Activated CD4-positive, alpha-beta T cell treated with anti-CD3 and anti-CD28 coated beads, Interleukin-2, Interleukin-6, amounts not matched to agents 100 ng/mL and 50 ng/mL, durations not matched to agents 16 hours and 8 hours (primary cell): ENCODE measurements around the gene FTO.

Experiments used
- DNase-seq: peaks from one replicate; pipeline ENCODE4 v3.0.0-alpha.2; 2020

The FTO gene

DNA sequence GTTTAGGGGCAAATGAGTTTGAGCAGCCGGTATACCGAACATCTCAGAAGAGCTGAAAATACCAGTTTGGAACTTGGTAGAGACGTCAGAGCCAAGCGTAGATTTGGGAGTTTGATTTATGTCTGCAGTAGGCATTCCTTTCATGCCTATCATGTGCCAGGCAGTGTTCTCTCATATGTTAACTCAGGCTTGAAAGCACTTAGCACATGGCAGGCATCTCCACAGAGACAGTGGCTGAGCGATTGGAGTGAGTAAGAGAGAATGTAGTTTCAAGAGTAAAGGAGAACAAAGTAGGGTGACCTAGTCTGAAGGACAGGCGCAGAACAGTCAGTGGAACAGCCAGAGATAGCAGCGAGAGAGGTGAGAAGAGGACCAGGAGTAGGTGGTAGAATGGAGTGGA is 207.0 kb downstream of the FTO start:
- no peak for DNase-seq

DNA sequence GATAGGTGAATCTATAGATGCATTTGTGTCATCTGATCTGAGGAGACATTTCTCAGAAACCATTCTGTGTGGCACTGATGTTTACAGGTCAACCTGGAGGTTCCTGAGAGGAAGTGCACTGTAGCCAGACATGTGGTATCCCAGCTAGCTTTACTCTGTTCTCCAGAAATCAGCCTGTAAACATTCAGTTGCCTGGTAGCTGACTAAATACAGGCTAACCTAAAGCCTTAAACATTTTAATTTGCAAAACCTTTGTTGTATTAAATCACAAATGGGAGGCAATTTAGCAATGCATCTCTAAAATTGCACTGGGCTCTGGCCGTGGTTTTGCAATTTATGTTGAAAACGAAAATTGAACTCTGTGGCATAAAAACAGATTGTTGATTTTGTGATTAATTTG is 207.6 kb downstream of the FTO start:
- no peak for DNase-seq

DNA sequence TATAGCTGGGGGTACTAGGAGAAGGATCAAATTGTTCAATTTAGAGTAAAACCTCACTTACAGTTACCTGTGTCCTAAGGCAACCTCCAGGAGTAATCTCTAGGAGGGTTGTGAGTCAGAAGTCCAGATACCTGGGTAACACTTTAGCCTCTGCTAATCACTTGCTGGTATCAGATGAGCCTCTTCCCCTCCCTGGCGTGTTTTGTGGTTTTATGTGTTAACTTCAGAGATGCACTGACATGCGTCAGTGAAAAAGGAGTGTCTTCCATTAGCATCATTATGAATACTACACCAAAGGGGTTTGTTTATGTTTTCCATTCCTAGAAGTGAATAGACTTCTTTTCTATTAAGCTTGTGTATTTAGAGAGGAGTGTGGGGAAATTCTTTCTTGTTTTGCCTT is 208.2 kb downstream of the FTO start:
- DNase-seq, result peak; percentile 67

DNA sequence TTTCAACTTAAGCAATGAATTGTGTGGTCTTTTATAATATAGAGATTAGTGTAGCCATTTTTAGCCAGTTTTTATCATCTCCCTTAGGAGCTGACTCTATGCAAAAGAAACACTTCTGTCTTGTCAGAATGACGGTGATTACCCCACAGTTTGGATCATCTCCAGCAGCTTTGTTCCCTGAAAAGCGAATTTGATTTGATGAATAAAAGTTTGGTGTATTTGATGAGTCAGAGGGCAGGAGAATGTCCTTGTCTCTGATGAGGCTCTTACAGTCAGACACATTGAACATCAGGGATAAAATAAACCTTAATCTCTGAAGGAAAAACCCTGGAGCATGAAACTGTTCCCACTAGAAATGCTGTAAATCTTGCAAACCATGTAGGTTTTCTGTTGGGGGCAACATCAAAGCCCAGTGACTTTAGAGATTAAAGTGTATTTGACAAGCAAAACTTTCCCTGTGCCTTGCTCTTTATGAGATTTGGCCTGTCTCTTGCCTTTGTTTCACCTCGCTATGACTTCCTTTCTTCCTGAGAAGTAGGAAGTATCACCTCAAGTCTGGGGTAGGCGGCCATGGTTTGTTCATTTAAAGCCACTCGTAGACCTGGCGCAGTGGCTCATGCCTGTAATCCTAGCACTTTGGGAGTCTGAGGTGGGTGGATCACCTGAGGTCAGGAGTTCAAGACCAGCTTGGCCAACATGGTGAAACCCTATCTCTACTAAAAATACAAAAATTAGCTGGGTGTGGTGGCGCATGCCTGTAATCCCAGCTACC is 209.3 kb downstream of the FTO start:
- peak; percentile 2 for DNase-seq

DNA sequence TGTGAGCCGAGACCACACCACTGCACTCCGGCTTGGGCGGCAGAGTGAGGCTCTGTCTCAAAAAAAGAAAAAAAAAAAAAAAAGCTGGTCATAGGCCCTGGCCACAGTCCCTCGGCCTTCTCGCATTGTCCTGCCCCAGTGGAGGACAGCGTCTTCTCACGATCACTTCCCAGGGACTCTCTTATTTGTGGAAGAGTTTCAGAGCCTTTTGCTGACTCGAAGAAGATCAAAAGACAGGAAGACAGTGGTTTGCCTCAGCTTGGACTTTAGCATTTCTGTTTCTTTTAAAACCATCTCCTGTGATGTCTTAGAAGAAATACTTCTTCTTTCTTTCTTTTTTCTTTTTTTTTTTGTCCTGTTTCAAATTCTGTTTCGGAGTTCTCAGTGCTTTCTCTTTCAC is 210.0 kb downstream of the FTO start:
- DNase-seq, result no peak

DNA sequence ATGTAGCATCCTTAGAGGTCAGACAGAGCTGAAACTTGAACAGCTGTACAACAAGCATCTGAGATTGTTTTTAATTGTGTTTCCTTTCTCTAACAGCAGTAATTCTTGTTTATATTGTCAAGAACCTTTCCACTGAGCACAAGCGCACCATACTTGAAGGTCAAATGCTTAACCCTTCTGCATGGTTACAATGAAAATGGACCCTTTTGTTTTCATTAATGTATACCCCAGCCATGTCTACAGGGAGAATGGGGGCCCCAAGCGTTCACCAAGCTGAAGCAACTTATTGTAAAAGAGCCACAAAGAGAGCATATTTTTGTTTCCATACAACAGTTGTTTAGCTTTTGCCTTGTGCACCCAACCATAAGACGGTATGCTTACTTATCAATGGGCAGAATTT is 210.8 kb downstream of the FTO start:
- DNase-seq, result no peak

DNA sequence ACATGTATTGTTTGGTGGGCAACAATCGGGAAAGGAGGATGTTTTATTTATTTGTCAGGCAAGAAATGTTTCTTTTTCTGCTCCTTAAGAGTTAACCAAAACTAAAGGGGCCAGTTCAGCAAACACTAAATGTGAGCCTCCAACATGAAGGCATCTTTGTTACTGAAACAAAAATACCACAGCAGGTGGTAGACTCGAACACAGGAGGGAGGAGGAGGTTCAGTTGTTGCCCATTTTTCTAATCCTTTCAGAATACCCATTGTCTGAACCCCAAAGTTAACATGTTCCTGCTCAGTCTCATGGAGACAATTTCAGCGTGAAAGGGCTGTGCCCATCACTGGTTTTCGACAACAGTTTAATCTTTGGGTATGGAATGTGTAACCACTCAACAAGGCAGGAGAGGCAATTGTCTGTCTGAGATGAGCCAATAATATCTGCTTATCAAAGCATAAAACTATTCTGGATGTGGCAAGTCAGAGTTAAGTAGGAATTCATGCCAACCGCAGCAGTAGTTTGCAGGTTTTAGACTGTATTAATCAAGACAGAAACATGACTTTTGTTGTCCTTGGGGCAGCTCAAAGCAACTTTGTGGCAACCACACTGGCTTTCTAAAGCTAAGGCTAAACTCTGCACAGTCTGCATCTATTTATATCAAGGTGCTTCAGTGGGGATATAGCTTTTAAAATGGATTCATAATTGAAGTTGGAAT is 211.7 kb downstream of the FTO start:
- DNase-seq, result no peak

DNA sequence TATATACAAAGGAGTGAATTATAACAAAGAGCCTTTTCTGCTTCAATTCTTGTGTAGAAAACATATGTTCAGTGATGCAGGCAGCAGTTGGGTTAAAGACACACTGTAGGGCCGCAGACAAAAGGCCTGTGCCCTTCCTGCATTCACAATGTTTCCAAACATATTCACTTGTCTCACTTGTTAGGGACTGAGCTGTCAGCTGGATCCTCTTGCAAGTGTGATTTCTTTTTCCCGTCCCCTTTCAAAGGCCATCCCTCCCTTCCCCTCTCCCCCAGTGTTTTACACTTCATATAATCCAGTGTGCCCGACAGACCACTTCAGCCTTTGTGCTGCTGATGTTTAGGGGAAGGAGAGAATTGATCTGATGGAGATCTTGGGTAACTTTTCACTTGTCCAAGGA is 217.0 kb downstream of the FTO start:
- no peak for DNase-seq

DNA sequence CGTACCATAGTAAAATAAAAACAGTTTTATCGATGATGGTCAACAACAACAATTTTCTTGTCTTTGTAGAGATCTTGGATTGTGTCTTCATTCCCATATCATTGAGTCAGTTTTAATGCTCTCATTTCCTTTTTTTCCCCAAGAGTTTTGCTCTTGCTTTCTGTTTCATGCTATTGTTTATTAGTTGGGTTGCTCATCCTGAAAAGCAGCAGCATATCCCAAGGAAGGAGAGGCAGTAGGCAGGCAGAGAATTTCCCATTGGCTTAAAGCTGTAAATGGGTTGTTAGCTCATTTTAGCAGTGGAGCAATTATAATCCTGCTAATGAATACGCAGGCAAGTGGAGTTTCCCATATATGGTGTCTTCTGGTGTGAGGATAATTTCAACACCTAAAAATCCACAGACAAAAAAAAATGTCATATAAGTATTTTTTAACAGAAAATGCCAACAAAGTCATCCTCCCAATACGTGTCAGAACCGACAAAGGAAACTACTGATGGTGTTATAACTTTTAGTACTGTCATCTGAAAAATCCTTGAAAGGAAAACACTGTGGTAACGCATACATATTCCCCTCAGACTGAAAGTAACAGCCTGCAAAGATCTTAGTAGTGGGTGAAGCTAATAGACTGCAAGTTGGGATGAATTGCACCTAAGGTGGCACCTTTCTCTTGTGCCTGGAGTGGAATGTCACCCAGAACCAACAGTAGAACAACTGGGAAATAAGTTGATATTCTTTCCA is 218.3 kb downstream of the FTO start:
- DNase-seq, result no peak

DNA sequence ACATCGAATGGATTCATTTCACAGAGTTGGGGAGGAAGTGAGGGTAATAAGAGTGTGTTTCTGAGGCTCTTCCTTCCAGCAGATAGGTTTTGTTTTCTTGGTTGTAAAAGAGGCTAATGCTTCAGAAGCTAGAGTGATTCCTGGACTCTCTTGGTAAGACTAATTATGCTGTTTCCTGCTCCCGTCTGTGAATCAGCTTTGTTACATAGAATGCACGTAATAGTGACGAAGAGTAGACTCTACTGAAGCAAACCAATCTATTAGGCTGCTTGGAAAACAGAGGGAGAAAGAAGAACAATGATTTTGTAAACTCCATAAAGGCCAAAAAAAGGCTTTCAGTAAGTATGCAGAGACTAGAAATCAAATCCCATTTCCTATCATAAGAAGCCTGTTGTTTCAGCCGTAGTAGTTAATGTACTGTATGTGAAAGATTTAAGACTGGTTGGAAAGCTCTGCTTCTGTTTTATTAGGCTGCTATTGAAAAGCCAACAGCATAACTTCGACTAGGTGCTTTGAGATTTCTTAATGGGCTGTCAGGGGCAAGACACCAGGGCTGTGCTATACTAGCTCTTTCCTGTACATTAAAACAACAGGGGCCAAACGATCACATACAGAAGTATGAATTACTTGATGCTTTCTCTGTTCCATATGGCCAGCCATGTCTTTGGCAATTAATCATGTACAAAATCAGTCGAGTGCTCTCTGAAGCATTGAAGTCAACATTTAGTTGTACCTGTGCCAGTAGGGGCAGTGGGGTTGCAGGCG is 219.0 kb downstream of the FTO start:
- no peak for DNase-seq

DNA sequence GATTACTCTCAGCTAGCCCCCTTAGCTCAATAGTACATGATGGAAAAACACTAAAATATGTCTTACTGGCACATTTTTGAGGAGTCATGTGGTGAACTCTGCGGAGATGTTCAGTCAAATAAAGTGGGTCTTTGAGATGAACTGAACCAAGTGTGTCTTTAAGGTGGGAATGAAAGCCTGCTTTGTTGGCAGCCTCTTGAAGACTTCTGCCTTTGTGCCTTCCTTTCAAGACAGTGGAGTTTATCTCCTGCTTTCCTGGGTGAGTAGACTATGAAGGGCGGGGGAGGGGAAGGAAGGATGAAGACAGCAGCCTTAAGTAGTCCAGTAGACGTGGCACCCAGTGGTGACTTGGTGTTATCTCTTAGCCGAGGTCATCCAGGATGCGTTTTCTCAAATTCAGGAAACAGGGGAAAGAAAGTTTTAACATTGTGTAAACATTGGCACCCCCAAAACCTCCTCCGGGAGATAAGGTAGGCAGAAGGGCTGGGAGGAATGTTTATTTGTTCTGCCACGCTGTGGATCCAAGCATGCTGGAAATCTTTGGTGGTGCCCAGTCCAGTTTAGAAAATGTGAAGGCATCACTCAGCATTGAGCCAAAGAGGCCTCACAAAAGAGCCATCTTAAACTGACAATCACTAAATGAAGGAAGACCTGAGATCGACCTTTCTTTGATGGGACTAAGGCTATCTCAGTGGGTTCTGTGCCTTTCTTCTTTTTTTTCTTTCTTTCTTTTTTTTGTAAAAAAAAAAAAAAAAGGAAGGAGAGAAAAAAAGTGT is 220.6 kb downstream of the FTO start:
- DNase-seq, result no peak

DNA sequence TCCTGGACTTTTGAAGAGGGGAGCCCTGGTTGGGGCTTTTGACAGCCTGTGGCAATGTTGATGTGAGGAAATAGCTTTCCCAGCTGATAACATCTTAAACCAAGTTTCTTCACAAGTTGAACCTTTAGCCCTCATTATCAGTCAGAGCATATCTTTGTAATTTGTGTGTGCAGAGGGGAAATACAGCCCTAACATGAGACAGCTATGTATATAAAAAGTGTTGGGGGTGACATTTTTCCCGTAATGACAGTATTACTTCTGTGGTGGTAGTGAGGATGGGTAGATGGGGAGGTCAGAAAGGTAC is 221.1 kb downstream of the FTO start:
- DNase-seq, result no peak

DNA sequence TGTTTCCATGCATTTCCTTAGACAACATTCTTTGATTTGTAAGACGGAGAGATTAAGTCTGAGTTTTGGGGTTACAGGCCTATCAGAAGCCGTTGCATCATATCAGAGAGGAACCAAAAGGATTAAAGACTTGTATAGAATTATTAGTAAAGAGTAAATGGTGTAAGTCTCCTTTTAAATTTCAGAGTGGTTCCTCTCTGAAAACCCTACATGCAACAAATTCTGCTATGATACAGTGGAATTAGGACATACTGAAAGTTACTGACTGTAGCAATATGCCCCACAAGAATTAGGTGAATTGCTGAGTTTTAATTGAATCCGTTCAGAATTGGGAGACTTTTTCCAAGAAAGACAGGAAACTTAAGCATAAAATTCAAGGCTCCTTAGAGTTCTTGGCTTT is 221.6 kb downstream of the FTO start:
- no peak for DNase-seq

DNA sequence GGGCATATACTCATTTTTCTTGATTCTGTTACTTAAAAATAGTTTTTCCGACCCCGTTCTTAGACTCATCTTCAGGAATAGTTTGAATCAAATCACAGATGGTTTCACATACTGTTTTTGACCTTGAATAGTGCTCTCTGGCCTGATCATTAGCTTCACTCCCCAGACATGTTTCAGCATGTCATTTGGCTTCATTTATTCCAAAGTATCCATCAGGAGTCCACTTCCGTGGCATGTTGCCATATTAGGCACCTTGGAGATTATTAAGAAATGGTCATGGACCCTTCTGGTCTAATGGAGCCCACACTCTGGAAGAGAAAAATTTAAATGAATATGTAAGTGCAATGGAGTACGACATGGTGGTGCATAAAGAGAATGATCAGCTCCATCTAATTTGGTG is 222.3 kb downstream of the FTO start:
- DNase-seq, result no peak

DNA sequence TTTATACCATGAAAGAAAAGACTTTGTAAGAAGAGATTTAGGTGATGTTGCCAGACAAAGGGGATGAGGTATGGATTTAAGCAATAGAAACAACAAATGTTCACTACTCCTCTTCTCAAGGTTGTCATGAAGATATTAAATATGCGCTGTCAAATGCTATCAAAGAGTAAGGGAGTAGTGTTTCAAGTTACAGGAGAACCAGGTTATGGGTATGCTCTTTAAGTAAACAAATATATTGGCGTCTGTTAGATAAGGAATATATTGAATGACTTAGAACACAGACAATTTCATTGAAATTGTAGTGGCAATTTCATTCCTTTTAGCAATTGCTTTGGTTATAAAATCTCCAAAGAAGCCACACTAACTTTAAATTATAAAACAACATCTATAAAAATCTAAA is 229.0 kb downstream of the FTO start:
- no peak for DNase-seq

DNA sequence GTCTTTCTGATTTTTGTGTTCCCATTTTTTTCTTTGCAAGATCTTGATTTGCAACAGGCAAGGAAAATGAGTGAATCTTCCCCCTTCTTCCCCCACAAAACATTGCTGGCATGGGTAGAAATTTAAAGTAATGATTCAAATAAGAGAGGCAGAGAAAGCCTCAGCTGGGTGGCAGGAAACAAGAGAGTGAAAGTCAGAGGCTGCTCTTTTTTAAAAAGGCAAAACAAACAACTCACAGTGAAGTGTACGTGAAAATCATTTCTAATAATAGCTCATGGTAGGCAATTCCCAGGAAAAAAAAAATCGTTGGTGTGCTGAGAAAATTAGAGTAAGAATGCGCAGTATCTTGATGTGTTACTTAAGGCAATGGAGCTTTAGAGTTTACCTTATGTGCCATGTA is 229.5 kb downstream of the FTO start:
- DNase-seq, result no peak

DNA sequence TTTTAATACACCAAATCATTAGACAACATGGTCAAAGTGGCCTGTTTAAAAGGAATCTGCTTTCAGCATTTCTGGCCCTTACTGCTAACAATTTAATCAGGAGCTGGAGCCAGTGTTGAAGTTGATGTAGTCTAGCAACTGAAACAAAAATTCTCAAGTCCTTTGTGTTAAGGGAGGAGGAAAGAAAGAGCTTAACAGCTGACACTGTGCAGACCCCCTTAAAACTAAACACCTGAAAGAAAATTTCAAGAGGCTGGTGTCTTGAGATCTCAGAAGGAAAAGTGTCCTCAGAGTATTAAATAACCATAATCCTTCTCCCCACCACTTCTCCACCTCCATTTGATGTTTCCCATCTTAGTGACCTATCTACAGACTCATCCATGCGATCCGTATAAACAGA is 232.1 kb downstream of the FTO start:
- DNase-seq, result no peak

DNA sequence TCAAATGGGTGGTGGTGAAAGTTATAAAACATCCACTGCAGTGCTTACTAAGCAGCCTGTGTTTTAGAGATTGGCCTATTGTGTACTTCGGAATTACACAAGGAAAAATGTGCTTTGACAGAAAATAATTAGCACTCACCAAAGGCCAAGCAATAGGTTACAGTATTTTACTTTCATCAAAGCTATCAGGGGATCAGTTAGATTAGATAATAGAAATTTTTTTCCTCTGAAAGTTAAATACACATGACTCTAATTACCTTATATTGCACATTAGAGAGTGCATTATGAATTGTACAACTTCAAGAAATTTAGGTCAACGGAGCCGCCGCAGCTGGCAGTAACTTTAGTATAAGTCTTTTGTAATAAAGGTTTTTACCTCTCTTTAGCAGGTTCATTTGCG is 232.6 kb downstream of the FTO start:
- DNase-seq, result no peak

DNA sequence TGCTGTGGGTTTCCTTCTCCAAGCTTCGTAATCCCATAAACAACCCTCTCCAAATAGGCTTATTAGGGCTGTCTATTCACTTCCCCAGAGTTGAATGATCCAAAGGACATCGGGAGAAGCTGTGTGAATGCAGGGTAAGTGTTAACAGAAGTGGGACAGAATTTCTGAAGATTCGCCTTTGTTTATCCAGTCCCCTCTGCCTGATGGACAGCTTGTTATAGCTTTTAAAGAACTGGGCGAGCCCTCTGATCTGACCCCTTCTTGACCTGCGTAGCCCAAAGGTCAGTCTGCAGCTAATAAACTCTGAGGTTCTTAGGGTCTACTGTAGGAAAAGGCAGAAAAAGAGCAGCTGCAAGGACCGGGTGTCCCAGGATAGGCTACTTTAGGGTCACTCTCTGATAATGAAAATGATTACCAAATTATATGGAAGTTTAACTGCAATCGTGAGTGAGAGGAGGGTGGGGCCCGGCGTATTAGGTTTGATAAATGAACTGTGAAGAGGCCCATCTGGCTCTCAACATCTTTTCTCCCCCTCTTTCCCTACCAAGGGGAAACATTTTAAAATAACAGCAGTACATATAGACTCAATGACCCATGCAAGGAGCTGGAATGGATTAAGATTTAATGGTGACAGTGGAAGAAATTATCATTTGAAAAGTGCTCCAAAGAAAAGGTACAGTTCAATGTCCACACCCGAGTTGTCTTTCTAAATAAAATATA is 233.4 kb downstream of the FTO start:
- DNase-seq, result no peak

DNA sequence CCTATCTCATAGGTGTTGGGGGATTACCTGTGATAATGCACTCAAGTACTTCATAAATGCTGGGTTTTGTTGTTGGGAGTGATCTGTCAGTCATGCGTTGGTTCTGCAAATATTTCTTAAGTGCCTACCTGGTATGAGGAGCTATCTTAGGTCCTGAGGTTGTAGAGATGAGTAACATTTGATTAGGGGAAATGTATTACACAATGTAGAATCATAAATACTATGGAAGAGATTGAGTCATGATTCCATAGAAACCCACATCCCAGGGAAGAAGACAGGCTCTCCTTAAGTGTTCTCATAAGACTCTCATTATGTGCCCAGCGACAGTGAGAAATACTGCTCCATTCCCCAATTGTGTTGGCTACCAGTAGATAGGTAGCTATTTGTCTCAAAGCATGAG is 240.1 kb downstream of the FTO start:
- DNase-seq, result no peak

DNA sequence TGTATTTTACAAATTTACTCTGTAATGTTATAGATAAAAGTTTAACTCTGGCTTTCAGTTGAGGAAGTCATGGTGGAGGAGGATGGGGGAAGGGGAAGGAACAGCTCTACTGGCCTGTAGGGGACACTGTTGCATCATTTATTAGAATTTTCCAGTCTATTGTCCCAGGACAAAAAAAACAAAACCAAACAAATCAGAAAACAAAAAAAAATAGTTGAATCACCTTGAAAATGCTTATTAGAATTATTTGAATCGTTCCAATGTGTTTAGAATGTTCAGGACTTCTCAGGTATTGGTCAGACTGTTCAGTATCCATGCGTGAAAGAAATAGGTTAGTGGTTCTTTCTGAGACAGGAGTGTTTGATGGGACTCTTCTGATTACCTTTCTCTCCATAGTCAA is 242.0 kb downstream of the FTO start:
- peak; percentile 6 for DNase-seq

DNA sequence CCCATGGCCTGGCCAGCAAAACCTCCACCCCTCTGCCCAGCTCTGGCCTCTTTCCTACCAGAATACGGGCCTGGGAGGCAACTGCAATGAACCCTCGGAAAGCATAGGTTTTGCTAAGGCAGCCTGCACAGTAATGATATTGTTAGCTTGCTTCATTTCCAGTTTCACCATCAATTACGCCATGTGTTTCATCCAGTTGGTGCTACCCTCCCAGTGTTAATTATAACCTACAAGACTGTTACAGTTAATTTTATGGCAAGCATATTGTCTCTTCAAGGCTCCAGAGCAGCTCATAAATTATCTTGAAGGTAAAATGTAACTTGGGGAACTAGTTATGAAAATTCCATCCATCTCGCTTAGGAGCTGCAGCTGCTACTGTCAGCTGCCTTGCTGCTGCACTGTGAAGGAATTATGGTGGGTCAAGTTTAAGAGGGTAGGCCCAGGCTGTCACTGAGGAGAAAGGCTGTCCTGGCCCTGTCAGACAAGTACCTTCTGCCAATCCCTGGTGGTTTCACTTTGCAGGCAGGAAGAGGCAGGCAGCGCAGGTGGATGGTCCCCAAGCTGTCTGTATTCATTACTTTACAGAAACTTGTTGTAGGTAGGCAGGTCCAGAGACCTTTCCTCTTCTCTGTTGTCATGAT is 242.9 kb downstream of the FTO start:
- no peak for DNase-seq
